WTC11 (cell line): ENCODE data around the gene MFNG. TPM values are rescaled to one million over a fixed set of nuclear protein-coding genes. Genes with fewer than 3 reads are reported as not detected.
"Not testable (repeated sequence)": the region's sequence is repeated elsewhere in the genome, so short reads cannot be mapped to it uniquely, and the experiment has no call there.

ENCODE experiments used
- ATAC-seq: fragments of 200-7000 bp; cut with Tn5 transposase; 2 replicates; pipeline ENCODE4 v1.10.0; 2021; ENCODE audit warnings: mild to moderate bottlenecking, moderate library complexity
- CTCF ChIA-PET: fragments of 300-600 bp; sonication (Branson Sonifier 250); formaldehyde crosslinking; loops from one replicate; lab custom pipeline; 2021; ENCODE audit warnings: antibody characterized with exemption; lab: Charles Lee
- POLR2A ChIA-PET: fragments of 350-600 bp; sonication (Branson Sonifier 250); formaldehyde crosslinking; loops from one replicate; lab custom pipeline; 2021; ENCODE audit warnings: antibody characterized with exemption; lab: Charles Lee
- DNase-seq: peaks from one replicate; pipeline ENCODE4 v3.0.0; 2021; ENCODE audit warnings: low spot score
- H3K27ac Mint-ChIP-seq: 2 replicates; pipeline ENCODE4 v1.8.0; 2021; ENCODE audit warnings: mixed read lengths
- H3K27me3 Mint-ChIP-seq: 2 replicates; pipeline ENCODE4 v1.8.0; 2021; ENCODE audit warnings: low read depth, mild to moderate bottlenecking, moderate library complexity, mixed read lengths
- H3K36me3 Mint-ChIP-seq: 2 replicates; pipeline ENCODE4 v1.8.0; 2021; ENCODE audit warnings: mixed read lengths
- H3K4me1 Mint-ChIP-seq: 2 replicates; pipeline ENCODE4 v1.8.0; 2022; ENCODE audit warnings: mixed read lengths
- H3K4me3 Mint-ChIP-seq: 2 replicates; pipeline ENCODE4 v1.8.0; 2021; ENCODE audit warnings: mild to moderate bottlenecking, moderate library complexity, mixed read lengths
- H3K9me3 Mint-ChIP-seq: 2 replicates; pipeline ENCODE4 v1.8.0; 2021; ENCODE audit warnings: mixed read lengths
- E2F4 ChIP-seq: sonication (generic); formaldehyde crosslinking; IDR thresholded peaks from 2 replicates; pipeline ENCODE4 v1.8.1; 2022; ENCODE audit warnings: low read depth, mild to moderate bottlenecking, moderate library complexity, missing genetic modification reagents, borderline replicate concordance
- FOXJ3 ChIP-seq: sonication (generic); formaldehyde crosslinking; IDR thresholded peaks from 2 replicates; pipeline ENCODE4 v1.9.0; 2021; ENCODE audit warnings: missing genetic modification reagents, mild to moderate bottlenecking, borderline replicate concordance
- GTF2I ChIP-seq: fragments of 250-450 bp; sonication (Bioruptor Pico); conservative IDR thresholded peaks from 2 replicates; pipeline ENCODE4 v1.4.0; 2021; ENCODE audit warnings: mild to moderate bottlenecking
- HMGA2 ChIP-seq: fragments of 250-450 bp; sonication (Bioruptor Pico); IDR thresholded peaks from 2 replicates; pipeline ENCODE4 v1.4.0; 2021; ENCODE audit warnings: mild to moderate bottlenecking, moderate library complexity
- MYBL2 ChIP-seq: sonication (generic); formaldehyde crosslinking; IDR thresholded peaks from 2 replicates; pipeline ENCODE4 v1.8.1; 2023; ENCODE audit warnings: mild to moderate bottlenecking, moderate library complexity, missing genetic modification reagents
- OVOL2 ChIP-seq: fragments of 250-450 bp; sonication (Bioruptor Pico); IDR thresholded peaks from 2 replicates; pipeline ENCODE4 v1.9.0; 2021; ENCODE audit warnings: mild to moderate bottlenecking, borderline replicate concordance
- SMAD4 ChIP-seq: sonication (generic); formaldehyde crosslinking; IDR thresholded peaks from 2 replicates; pipeline ENCODE4 v1.8.0; 2022; ENCODE audit warnings: mild to moderate bottlenecking, missing genetic modification reagents
- TEAD1 ChIP-seq: sonication (generic); formaldehyde crosslinking; IDR thresholded peaks from 2 replicates; pipeline ENCODE4 v1.8.0; 2022; ENCODE audit warnings: mild to moderate bottlenecking, missing genetic modification reagents
- USF2 ChIP-seq: sonication (generic); formaldehyde crosslinking; IDR thresholded peaks from 2 replicates; pipeline ENCODE4 v1.8.1; 2023; ENCODE audit warnings: mild to moderate bottlenecking, missing genetic modification reagents, moderate library complexity
- ZNF138 ChIP-seq: sonication (generic); formaldehyde crosslinking; conservative IDR thresholded peaks from 2 replicates; pipeline ENCODE4 v1.8.1; 2022; ENCODE audit warnings: mild to moderate bottlenecking, moderate library complexity, missing genetic modification reagents
- ZNF396 ChIP-seq: fragments of 250-450 bp; sonication (Bioruptor Pico); IDR thresholded peaks from 2 replicates; pipeline ENCODE4 v1.8.0; 2021; ENCODE audit warnings: mild to moderate bottlenecking, moderate library complexity, borderline replicate concordance
- ZNF423 ChIP-seq: fragments of 250-450 bp; sonication (Bioruptor Pico); IDR thresholded peaks from 2 replicates; pipeline ENCODE4 v2.1.2; 2022; ENCODE audit warnings: mild to moderate bottlenecking, moderate library complexity
- ZNF671 ChIP-seq: fragments of 250-450 bp; sonication (Bioruptor Pico); IDR thresholded peaks from 2 replicates; pipeline ENCODE4 v1.8.0; 2021; ENCODE audit warnings: mild to moderate bottlenecking
- total RNA-seq: library from RNA; stranded (reverse); gene quantifications from 3 replicates; pipeline ENCODE4 v1.2.3, GENCODE V29; 2021
- TF ChIP-seq, protein P1 (sequence below): fragments of 250-450 bp; sonication (Bioruptor Pico); IDR thresholded peaks from 2 replicates; pipeline ENCODE4 v1.9.0; 2021; ENCODE audit warnings: mild to moderate bottlenecking

MFNG gene
- total RNA-seq, 1 experiment from 2014 or later, result 3.2 TPM

DNA sequence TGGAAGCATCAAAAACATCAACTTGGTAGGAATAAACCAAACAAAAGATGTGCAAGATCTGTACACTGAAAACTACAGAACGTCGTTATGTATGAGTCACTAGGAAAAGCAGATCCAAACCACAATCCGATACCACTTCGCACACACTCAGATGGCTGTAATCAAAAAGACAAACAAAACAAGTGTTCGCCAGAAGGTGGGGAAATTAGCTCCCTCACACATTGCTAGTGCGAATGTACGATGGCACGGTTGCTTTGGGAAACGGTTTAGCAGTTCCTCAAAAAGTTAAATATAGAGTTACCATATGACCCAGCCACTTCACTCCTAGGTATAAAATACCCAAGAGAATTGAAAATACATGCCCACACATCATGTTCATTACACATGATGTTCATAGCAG, 47.8 kb upstream of the MFNG start:
- peaks cover 4% of the 10 kb centered on the region; the same call in 1 of the 2 replicates for H3K27me3 Mint-ChIP-seq
- TF ChIP-seq ZNF396 (no peak), OVOL2 (CRISPR knock-in tag) (no peak), FOXJ3 (CRISPR knock-in tag) (no peak), ZNF138 (no peak)
- no peak overlapping the region for H3K4me3 Mint-ChIP-seq
- ATAC-seq (no peak), DNase-seq (no peak)
- no peak overlapping the region for H3K27ac Mint-ChIP-seq
- ChIA-PET POLR2A (no interaction called here), CTCF (interaction anchor here (1.0 kb wide), 1 partner anchor 58 kb away, joined by 4 read pairs; no protein-coding TSS in a partner anchor)
- H3K4me1 Mint-ChIP-seq, result peaks cover 5% of the 10 kb centered on the region
- H3K36me3 Mint-ChIP-seq, result no peaks in the 10 kb centered on the region
- H3K9me3 Mint-ChIP-seq, result no peaks in the 10 kb centered on the region

GRCh38 chr22:37529652-37530345, 43.6 kb upstream of the MFNG start:
- H3K36me3 Mint-ChIP-seq, result no peaks in the 10 kb centered on the region
- POLR2A ChIA-PET, result no interaction called here

DNA sequence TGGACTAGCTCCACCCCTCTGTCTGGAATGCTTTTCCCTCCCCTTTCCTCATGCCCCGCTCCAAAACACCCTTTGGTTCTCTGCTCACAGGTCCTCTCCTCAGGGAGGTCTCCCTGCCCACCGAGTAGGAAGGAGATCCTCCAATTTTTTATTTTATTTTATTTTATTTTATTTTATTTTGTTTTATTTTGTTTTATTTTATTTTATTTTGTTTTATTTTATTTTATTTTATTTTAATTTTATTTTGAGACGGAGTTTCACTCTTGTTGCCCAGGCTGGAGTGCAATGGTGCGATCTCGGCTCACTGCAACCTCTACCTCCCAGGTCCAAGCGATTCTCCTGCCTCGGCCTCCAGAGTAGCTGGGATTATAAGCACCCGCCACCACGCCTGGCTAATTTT, 41.8 kb upstream of the MFNG start:
- not testable (repeated sequence) for DNase-seq, H3K36me3 Mint-ChIP-seq, H3K4me3 Mint-ChIP-seq, H3K9me3 Mint-ChIP-seq, H3K27ac Mint-ChIP-seq, H3K4me1 Mint-ChIP-seq, ATAC-seq, H3K27me3 Mint-ChIP-seq
- TF ChIP-seq HMGA2, result peak; percentile 100
- ChIA-PET CTCF (interaction anchor here (0.5 to 2.4 kb wide), 11 partner anchors 9 to 169 kb away, joined by 3 to 11 read pairs (median 5); partner anchors contain the start of gene CARD10), POLR2A (interaction anchor here (0.6 kb wide), 1 partner anchor 1878 kb away, joined by 6 read pairs; no protein-coding TSS in a partner anchor)

More at GRCh38 chr22:37529652-37530345, 43.6 kb upstream of the MFNG start:
- no peak for DNase-seq
- no peak overlapping the region for H3K27ac Mint-ChIP-seq
- H3K27me3 Mint-ChIP-seq, result peaks cover 4% of the 10 kb centered on the region; the same call in 1 of the 2 replicates
- CTCF ChIA-PET, result interaction anchor here (0.6 to 2.1 kb wide), 4 partner anchors 9 to 57 kb away, joined by 3 to 7 read pairs (median 4); no protein-coding TSS in a partner anchor
- no peaks in the 10 kb centered on the region for H3K4me1 Mint-ChIP-seq
- H3K4me3 Mint-ChIP-seq, result no peak overlapping the region
- no peak for TF ChIP-seq USF2
- TF ChIP-seq, all 79 proteins: peak for 0
- no peaks in the 10 kb centered on the region for H3K9me3 Mint-ChIP-seq
- ATAC-seq, result no peak

DNA sequence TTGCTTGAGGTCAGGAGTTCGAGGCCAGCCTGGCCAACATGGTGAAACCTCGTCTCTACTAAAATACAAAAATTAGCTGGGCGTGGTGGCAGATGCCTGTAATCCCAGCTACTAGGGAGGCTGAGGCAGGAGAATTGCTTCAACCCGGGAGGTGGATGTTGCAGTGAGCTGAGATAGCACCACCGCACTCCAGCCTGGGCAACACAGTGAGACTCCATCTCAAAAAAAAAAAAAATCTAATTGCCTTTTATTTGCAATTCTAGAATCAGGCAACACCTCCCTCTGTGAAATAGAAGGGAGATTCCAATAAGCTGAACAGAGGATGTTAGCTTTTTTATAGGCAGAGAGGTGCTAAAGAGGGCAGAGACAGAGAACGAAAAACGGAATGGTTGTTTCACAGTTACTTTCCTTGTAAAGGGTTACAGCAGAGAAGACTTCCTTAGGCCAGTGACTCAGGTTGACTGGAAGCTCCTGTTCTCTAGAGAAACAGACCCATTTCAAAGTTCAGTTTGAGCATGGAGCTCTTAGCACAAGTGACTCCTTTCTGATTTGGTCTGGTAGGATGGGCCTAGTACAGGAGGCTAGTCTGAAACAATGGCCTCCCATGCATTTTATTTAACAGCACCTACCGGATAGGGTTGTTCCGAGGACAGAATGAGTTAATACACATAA, 41.0 kb upstream of the MFNG start:
- CTCF ChIA-PET, result interaction anchor here (0.5 to 2.4 kb wide), 9 partner anchors 8 to 116 kb away, joined by 3 to 11 read pairs (median 7); partner anchors contain the start of gene CARD10
- POLR2A ChIA-PET, result interaction anchor here (0.6 kb wide), 1 partner anchor 1879 kb away, joined by 6 read pairs; no protein-coding TSS in a partner anchor

GRCh38 chr22:37526376-37526775, 40.2 kb upstream of the MFNG start:
- no peak for DNase-seq
- TF ChIP-seq ZNF396 (no peak), SMAD4 (CRISPR knock-in tag) (no peak), TEAD1 (no peak), GTF2I (CRISPR knock-in tag) (no peak), ZNF423 (CRISPR knock-in tag) (no peak), MYBL2 (CRISPR knock-in tag) (no peak), E2F4 (CRISPR knock-in tag) (no peak), ZNF671 (CRISPR knock-in tag) (no peak)
- TF ChIP-seq, protein P1, sequence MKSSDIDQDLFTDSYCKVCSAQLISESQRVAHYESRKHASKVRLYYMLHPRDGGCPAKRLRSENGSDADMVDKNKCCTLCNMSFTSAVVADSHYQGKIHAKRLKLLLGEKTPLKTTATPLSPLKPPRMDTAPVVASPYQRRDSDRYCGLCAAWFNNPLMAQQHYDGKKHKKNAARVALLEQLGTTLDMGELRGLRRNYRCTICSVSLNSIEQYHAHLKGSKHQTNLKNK, result no peak
- no peak overlapping the region for H3K27ac Mint-ChIP-seq
- no peaks in the 10 kb centered on the region for H3K4me1 Mint-ChIP-seq
- H3K9me3 Mint-ChIP-seq, result no peaks in the 10 kb centered on the region
- POLR2A ChIA-PET, result no interaction called here
- peaks cover 7% of the 10 kb centered on the region for H3K27me3 Mint-ChIP-seq
- H3K4me3 Mint-ChIP-seq, result no peak overlapping the region
- no peak for ATAC-seq
- no peaks in the 10 kb centered on the region for H3K36me3 Mint-ChIP-seq
- CTCF ChIA-PET, result interaction anchor here (1.4 kb wide), 1 partner anchor 12 kb away, joined by 4 read pairs; no protein-coding TSS in a partner anchor

More for the DNA sequence above, 41.0 kb upstream of the MFNG start:
- H3K4me1 Mint-ChIP-seq, H3K27me3 Mint-ChIP-seq, H3K4me3 Mint-ChIP-seq, ATAC-seq, H3K36me3 Mint-ChIP-seq, DNase-seq, H3K9me3 Mint-ChIP-seq, H3K27ac Mint-ChIP-seq: not testable (repeated sequence)
